ENCODE results near the gene YARS2.

GRCh38 chr12:32755051-32755653 lies 545 bp downstream of the YARS2 start:
- TF ChIP-seq CTCF (optimal IDR thresholded peaks at IDR 0.05 in 1 of 3, IDR thresholded peaks at IDR 0.05 in 1 of 3, conservative IDR thresholded peaks at IDR 0.05 in 1 of 3; ENCODE audit: extremely low read depth in 1 of 3, insufficient read depth in 2 of 3, low read length in 3 of 3) (peak; percentile 87 to 96 (median 89)), EZH2 (IDR thresholded peaks at IDR 0.05; ENCODE audit: low read length) (no peak)

Measured in keratinocyte (primary cell).